OCI-LY7 (cell line): ENCODE results near the gene GNB1. TPM values are rescaled to one million over a fixed set of nuclear protein-coding genes. Genes with fewer than 3 reads are reported as not detected.

Experiments used
- BruUV-seq: library from RNA; stranded (reverse); fragments of 400-500 nt; replicated peaks from 2 replicates; lab custom pipeline; 2021; lab: Mats Ljungman, UMichigan
- CTCF ChIA-PET: fragments of 300-600 bp; sonication (Branson Sonifier 250); formaldehyde crosslinking; loops from one replicate; lab custom pipeline; 2022; ENCODE audit warnings: antibody characterized with exemption; ENCODE audit not compliant: unreplicated experiment; lab: Charles Lee
- POLR2A ChIA-PET: fragments of 300-600 bp; sonication (Branson Sonifier 250); formaldehyde crosslinking; loops from one replicate; lab custom pipeline; 2022; ENCODE audit warnings: antibody characterized with exemption; lab: Charles Lee
- DNase-seq: peaks from one replicate; pipeline ENCODE4 v3.0.0-alpha.2; 2015; ENCODE audit warnings: low spot score
- H2AFZ ChIP-seq: fragments of 200-600 bp; sonication (generic), shearing (Covaris generic); 2 replicates; pipeline ENCODE4 v1.6.1; 2014; ENCODE audit warnings: mild to moderate bottlenecking, antibody characterized with exemption, low read length, moderate library complexity
- H3K27ac ChIP-seq: fragments of 200-600 bp; sonication (generic); 2 replicates; pipeline ENCODE4 v1.5.1; 2014; ENCODE audit warnings: mixed run types, low read depth, mild to moderate bottlenecking, moderate library complexity, low read length, inconsistent platforms; ENCODE audit not compliant: poor library complexity, severe bottlenecking
- H3K36me3 ChIP-seq: fragments of 200-600 bp; sonication (generic); 2 replicates; pipeline ENCODE4 v1.6.1; 2014; ENCODE audit warnings: mild to moderate bottlenecking, antibody characterized with exemption, low read length, moderate library complexity, mixed read lengths; ENCODE audit not compliant: insufficient read depth
- H3K4me1 ChIP-seq: fragments of 200-600 bp; sonication (generic); 2 replicates; pipeline ENCODE4 v1.5.1; 2014; ENCODE audit warnings: mild to moderate bottlenecking, low read length; ENCODE audit not compliant: insufficient read depth, poor library complexity, severe bottlenecking
- H3K4me2 ChIP-seq: fragments of 200-600 bp; sonication (generic); 2 replicates; pipeline ENCODE4 v1.6.1; 2014; ENCODE audit warnings: mild to moderate bottlenecking, low read length
- H3K4me3 ChIP-seq: fragments of 200-600 bp; sonication (generic); 2 replicates; pipeline ENCODE4 v1.5.1; 2014; ENCODE audit warnings: mild to moderate bottlenecking, low read depth, low read length; ENCODE audit not compliant: poor library complexity, severe bottlenecking
- H3K79me2 ChIP-seq: fragments of 200-600 bp; sonication (generic); 2 replicates; pipeline ENCODE4 v1.6.1; 2016; ENCODE audit warnings: low read depth, mild to moderate bottlenecking, low read length, moderate library complexity, mixed read lengths; ENCODE audit not compliant: insufficient read depth
- H3K9me2 ChIP-seq: fragments of 200-600 bp; sonication (generic); 2 replicates; pipeline ENCODE4 v1.6.1; 2016; ENCODE audit warnings: mild to moderate bottlenecking, low read length, mixed read lengths; ENCODE audit not compliant: insufficient read depth
- H3K9me3 ChIP-seq: fragments of 200-600 bp; sonication (generic); 2 replicates; pipeline ENCODE4 v1.6.1; 2014; ENCODE audit warnings: mild to moderate bottlenecking, mixed run types, low read length, mixed read lengths
- H4K20me1 ChIP-seq: fragments of 200-600 bp; sonication (generic); 2 replicates; pipeline ENCODE4 v1.6.1; 2014; ENCODE audit warnings: mild to moderate bottlenecking, antibody characterized with exemption, low read length, moderate library complexity, mixed read lengths; ENCODE audit not compliant: insufficient read depth
- CTCF ChIP-seq: fragments of 200-600 bp; sonication (generic); conservative IDR thresholded peaks from 2 replicates; pipeline ENCODE4 v1.5.1; 2014; ENCODE audit warnings: mild to moderate bottlenecking, antibody characterized with exemption, low read length, moderate library complexity, mixed read lengths
- EZH2phosphoT487 ChIP-seq: fragments of 200-600 bp; sonication (generic); IDR thresholded peaks from 2 replicates; pipeline ENCODE4 v1.6.1; 2018; ENCODE audit warnings: low read depth, borderline replicate concordance, mild to moderate bottlenecking, mixed run types, antibody characterized with exemption, low read length, moderate library complexity, mixed read lengths
- intact Hi-C: fragments of 100-400 bp; cut with micrococcal nuclease; formaldehyde crosslinking; loops from one replicate; pipeline ENCODE4 v1.10.0; 2022; ENCODE audit not compliant: unreplicated experiment
- total RNA-seq, 2 experiments: library from RNA; depleted of rRNA in 1 of 2; stranded (reverse); fragments of >200 nt in 1 of 2; shearing (Covaris generic) in 1 of 2; gene quantifications; 2 replicates each; pipeline ENCODE4 v1.2.3, GENCODE V29; 2014 to 2022

The GNB1 gene
- total RNA-seq, 2 experiments from 2014 or later: 101 to 502 TPM

DNA sequence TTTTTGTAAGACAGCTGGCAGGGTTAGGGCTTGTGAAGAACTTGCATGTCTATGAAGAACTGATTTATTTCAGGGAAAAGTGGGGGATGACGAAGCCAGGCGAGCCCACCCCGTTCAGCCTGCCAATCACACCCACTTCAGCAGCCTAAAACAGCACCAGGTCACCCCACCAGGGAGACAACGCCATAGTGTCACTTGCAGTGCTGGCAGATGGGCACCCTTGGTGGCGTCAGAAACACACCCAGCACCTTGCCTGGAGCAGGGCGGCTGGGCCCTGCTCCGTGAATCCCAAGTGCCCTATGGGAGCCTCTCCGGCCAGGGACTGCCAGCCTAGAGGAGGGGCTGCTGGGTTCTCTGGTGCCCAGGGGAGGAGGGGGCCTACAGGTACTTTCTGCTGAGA, 107.6 kb downstream of the GNB1 start:
- Histone ChIP-seq H3K9me2 (no peaks in the 10 kb centered on the region), H3K4me1 (peaks cover 49% of the 10 kb centered on the region), H3K36me3 (peaks cover 39% of the 10 kb centered on the region), H3K79me2 (no peaks in the 10 kb centered on the region), H4K20me1 (no peaks in the 10 kb centered on the region), H3K4me2 (peak overlapping the region; percentile 92), H3K27ac (peak overlapping the region; percentile 96), H3K9me3 (no peaks in the 10 kb centered on the region), H2AFZ (no peak overlapping the region), H3K4me3 (peak overlapping the region; percentile 34)
- BruUV-seq: no TSS peak
- no peak for TF ChIP-seq EZH2phosphoT487
- TF ChIP-seq CTCF: no peak
- CTCF ChIA-PET: no interaction called here
- POLR2A ChIA-PET: no interaction called here
- intact Hi-C loops: no loop called here
- DNase-seq: no peak

DNA sequence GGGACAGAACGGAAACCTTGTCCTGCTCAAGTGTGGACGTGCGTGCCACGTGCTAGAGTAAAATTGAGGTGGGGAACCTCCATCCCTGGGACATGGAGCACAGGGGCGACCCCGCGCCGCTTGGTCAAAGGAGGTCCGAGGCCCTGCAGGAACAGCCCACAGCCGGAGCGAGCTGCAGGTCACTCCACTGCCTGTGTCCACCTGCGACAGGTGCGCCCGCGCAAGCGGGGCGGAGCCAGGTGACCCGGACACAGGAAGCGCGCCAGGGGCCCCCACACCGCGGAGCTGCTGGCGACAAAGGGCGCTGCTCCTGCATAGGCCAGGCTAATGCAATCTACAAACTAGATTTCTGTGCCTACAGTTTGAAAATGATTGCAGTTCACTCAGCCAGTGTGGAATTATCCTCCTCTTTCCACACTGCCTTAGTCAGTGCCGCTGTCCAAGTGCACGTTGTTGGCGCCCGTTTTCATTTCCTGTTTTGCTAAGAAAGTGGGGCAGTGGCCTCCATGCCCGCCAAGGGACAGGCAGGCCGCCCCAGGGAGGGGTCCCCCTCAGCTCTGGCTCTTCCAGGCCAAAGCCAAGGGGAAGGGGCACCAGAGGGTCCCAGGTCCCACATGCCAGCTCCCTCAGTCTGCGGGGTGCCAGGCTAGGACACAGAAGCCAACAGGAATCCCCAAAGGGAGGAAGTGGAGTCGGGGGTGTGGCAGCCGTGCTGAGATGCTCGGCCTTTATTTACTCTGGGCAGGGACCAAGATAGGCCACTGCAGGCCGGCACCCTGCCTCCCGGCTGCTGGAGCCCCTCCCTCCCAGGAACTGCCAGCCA, 108.3 kb downstream of the GNB1 start:
- Histone ChIP-seq H3K4me3 (peak overlapping the region; percentile 34), H3K9me2 (no peaks in the 10 kb centered on the region), H3K79me2 (peaks cover 5% of the 10 kb centered on the region), H4K20me1 (no peaks in the 10 kb centered on the region), H2AFZ (no peak overlapping the region; the same call in 1 of the 2 replicates), H3K9me3 (no peaks in the 10 kb centered on the region), H3K27ac (peak overlapping the region; percentile 96), H3K4me1 (peaks cover 49% of the 10 kb centered on the region), H3K4me2 (peak overlapping the region; percentile 92), H3K36me3 (peaks cover 36% of the 10 kb centered on the region)
- TF ChIP-seq EZH2phosphoT487 (no peak), CTCF (no peak)
- intact Hi-C loops: no loop called here
- DNase-seq: peak; percentile 60
- ChIA-PET CTCF (no interaction called here), POLR2A (no interaction called here)
- no TSS peak for BruUV-seq

DNA sequence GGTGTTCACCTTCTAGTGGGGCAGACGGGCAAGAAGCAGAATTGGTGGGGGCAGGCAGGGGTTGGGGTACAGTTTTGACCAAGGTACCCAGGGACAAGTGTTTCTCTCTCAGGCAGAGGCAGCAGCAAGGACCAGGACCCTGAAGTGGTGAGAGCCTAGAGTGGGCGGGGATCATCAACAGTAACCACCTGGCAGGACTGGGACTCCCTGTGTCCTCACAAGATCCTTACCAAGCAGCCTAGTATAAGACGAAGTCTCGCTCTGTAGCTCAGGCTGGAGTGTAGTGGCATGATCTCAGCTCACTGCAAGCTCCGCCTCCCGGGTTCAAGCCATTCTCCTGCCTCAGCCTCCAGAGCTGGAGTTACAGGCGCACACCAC, 109.4 kb downstream of the GNB1 start:
- H3K9me2 ChIP-seq: no peaks in the 10 kb centered on the region
- peaks cover 16% of the 10 kb centered on the region for H3K79me2 ChIP-seq
- H3K4me1 ChIP-seq: peaks cover 56% of the 10 kb centered on the region
- POLR2A ChIA-PET: no interaction called here
- DNase-seq: peak; percentile 66
- no peak for TF ChIP-seq CTCF
- TF ChIP-seq EZH2phosphoT487: no peak
- H3K27ac ChIP-seq: peak overlapping the region; percentile 96
- no peaks in the 10 kb centered on the region for H3K9me3 ChIP-seq
- H3K36me3 ChIP-seq: peaks cover 31% of the 10 kb centered on the region
- CTCF ChIA-PET: interaction anchor here (0.6 kb wide), 1 partner anchor 13 kb away, joined by 3 read pairs; no protein-coding TSS in a partner anchor
- H3K4me2 ChIP-seq: peak overlapping the region; percentile 92
- H4K20me1 ChIP-seq: no peaks in the 10 kb centered on the region
- no TSS peak for BruUV-seq
- intact Hi-C loops: no loop called here
- H2AFZ ChIP-seq: no peak overlapping the region
- no peak overlapping the region for H3K4me3 ChIP-seq
